UCSD-AML1 (cell line): ENCODE results near the gene NPC2.

ENCODE experiments used
- DNase-seq: peaks from one replicate; lab custom pipeline; 2025; ENCODE audit not compliant: unreplicated experiment; lab: John Stamatoyannopoulos, UW

Gene NPC2

DNA sequence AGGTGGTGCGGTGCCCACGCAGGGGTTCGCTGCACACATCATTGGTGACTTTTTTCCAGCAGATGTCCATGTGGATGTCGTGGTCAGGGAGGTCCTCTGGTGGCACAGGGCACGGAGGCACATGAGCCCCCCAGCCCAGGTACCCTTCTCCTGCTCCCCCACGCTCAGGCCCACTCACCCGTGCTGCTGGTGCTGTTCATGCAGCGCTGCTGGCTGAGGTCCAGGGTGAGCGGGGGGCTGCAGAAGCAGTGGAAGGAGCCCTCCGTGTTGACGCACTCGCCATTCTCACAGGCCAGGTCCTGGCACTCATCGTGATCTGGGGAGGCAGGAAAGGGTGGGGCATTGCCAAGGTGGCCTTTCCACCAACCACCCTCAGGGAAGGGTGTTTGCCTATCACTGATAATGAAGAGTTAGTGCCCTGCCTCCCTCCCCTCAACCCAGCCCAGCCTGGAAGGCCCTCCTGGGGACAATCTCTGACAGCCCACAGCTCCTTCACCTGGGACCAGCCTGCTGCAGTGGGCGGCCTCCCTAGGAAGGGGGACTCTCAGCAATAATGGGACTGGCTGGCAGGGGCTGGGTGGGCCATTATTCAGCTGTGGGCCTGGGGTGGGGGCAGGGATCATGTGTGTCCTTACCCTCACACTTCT lies 10.3 kb upstream of the NPC2 start:
- DNase-seq, result no peak

DNA sequence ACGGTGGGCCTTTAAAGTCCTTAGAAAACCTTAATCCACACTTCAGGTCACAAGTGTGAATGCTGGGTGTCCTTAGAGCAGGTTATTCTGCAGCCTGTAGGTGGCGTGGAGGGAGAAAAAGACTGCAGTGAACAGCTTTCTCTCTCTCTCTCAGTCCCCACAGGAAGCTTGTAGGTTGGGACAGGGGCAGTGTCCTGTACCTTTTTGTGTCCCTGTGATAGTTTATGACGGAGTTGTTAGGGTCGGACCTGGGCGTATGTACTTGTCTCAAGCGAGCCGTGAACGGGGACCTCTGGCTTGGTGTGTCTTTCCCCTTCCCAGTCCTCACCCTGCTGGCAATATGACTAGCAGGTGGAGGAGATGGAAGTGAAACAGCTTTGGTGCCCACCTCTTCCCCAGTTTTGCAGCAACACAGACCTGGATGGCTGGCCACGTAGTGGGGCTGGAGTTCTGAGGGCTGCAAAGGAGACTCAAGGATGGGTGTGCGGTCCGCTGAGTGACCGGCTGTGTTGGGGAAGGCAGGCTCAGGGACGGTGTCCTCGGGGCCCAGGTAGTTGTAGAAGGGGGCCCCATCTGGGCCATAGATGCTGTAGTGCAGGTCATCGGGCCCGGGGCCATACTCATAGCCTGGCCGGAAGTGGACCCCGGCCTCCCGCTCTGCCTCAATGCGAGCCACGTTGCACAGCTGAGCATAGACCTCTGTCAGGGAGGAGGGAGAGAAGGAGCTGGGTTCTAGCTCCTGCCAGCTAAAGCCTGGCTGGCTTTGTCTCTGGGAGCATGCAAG lies 9.3 kb upstream of the NPC2 start:
- peak; percentile 36 for DNase-seq

DNA sequence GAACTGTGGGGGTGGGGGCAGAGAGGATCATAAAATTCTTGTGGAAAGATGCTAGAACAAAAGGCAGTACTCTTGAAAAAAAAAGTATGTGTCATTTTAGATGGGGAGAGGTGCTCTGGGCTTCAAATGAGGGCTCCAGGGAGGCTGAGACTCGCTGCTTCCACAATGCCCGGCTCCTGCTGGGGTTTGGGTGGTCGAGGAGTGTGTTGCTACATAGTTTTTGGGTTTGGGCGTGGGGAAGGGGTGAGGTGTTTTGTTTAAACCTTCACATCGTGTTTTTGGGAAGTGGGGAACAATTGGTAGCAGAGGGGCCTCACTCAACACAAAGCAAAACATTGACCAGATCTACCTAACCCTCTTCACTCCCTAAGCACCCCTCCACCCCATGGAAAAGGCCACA lies 8.6 kb upstream of the NPC2 start:
- DNase-seq, result no peak

DNA sequence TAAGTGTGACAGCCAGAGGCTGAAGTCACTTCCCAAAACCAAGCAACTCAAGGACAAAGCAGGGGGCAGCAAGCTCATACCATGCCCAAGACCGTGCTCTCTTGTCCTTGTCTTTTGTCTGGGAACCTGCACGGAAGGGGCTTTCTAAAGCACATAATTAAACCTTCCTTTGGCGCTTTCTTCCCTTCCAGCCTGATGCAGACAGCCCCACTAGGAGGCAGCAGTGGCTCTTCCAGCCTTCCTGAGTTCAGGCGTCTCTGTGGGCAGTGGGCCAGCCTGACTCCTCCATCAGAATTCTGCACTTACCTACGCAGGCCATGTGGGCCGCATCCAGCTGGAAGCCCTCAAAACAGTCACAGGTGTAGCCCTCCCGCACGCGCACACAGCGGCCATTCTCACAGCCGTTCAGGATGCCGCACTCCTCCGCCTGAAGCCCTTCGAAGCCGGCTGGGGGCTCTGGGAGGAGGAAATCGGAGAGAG lies 8.1 kb upstream of the NPC2 start:
- DNase-seq, result peak; percentile 43

DNA sequence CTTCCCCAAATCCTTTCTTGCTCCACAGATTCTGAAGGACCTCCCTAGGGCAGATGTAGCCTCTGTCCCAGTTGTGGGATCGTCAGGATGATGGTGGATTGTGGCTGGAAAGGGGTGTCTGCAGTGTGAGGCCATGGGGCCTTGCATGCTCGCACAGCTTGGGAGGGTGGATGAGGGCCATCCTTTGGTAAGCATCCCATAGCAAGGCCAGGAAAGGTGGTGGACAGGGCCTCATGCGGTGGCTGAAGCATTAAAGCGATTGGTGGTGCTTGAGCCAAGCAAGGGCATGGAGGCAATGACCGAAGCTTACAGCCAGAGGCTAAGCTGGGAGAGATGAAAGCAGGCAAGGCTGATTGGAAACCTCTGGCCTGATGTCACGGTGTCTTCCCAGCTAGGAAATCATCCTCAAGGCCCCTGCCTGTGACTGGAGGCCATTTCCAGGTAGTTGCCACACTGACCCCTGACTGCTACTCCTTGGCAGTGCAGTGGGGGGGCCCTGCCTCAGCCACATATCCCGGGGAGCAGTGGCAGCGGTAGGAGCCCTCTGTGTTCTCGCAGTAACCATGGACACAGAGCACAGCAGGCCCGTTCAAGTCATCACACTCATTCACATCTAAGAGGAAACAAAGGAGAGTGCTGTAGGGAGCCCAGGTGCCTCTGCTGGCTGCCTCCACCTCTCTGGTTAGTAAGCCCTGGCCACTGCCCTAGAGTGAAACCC lies 7.5 kb upstream of the NPC2 start:
- no peak for DNase-seq

DNA sequence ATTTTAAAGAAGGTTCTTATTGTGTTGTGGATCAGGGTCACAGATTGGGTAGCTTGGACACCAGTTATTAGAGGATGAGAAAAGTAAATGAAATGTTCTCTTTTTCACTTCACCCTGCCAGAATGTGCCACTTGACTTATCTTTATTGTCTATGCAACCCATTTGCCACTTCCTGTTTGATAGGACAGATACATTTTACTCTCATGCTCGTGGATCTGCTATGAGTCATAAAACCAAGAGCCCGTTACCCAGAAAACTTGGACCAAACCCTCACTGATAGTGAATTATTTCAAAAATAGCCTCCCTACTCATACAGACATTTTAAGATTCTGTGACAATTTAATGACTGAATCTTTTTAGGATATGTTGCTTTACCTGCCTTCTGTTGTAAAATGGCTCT lies 2.3 kb upstream of the NPC2 start:
- no peak for DNase-seq

DNA sequence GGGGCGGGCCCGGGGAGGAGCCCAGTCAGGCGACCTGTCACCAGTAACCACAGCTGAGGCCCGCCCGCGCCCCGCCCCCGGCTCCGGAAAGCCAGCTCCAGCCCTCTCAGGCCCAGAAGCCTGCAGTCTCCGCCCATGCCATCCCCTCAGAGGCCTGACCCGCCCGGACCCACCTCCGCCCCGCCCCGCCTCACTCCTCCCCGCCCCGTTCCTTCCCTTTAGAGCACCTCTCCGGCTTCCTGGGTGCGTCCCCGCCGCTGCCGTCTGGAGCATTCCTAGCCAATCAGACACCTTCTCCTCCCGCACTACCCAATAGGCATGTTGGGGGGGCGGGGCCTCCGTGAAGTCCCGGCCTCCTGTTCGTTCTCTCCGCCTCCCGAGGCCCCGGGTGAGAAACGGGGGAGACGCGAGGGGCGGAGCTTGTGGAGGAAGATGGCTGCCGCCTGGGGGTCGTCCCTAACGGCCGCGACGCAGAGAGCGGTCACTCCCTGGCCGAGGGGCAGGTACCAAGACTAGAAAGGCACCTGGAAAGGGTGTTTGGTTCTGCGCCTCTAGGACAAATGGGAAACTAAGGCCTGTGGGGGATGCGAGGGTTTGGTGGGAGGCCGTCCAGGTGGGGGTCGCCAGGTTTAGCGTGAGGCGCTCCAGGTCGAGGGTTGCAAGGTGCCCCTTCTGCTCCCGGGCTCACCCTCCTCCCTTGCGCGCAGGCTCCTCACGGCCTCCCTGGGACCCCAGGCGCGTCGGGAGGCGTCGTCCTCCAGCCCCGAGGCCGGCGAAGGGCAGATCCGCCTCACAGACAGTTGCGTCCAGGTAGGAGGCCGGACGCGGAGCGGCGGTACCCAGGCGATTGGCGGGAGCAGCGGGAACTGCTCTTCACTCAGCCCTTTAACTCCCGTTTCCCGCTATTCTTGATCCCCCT lies 497 bp upstream of the NPC2 start, which contains the start of gene ISCA2:
Gene ISCA2, plus strand, starts transcription at position 423 of the 919 bp plus-strand sequence. Its CDS starts 10 bp downstream, at position 433.
- DNase-seq, result peak; percentile 100

DNA sequence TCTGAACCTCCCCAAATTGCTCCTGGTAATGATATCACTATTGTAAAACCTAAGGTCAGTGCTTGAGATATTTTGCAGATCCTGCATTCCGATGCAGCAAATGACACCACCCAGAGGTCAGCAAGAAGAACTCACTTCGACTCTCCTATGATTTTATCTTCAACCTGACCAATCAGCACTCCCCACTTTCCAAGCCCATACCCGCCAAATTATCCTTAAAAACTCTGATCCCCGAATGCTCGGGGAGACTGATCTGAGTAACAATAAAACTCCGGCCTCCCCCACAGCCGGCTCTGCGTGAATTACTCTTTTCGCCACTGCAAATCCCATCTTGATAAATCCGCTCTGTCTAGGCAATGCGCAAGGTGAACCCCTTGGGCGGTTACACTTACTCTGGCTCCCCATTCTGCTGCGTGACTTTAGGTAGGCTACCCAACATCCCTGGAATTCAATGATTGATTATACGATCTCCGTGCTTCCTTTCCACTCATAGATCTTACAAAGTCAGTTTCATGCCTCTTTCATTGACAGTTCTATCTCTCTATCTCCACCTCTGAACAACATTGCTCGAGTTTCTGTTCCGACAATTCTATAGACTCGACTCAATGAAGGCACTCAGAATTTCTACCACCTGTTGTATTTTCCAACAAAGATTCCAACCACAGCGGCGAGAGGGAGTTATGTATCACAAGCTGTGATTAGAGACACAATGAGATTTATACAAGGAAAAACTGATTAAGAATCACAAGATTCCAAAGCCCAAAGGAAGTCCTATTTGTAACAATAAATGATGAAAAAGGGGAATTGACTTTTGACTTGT lies 939 bp downstream of the NPC2 start:
- no peak for DNase-seq

DNA sequence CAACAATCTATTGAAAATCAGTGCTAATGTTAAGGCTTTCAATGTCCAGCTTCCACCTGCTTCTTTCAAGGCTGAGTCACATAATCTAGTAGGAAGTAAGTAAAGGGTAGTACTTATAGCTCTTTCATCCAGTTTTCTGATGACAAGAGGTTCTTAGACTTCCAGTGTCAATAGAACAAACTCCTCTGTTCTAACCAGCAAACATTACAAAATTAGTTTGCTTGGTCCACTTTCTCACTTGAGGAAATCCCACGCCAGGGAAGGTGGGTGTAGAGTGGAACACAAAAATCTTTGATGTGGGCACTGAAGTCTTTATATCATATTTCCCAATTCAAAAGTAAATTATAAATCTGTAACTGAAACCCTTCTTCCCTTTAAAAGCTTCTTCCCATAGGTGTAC lies 2.6 kb downstream of the NPC2 start:
- no peak for DNase-seq

DNA sequence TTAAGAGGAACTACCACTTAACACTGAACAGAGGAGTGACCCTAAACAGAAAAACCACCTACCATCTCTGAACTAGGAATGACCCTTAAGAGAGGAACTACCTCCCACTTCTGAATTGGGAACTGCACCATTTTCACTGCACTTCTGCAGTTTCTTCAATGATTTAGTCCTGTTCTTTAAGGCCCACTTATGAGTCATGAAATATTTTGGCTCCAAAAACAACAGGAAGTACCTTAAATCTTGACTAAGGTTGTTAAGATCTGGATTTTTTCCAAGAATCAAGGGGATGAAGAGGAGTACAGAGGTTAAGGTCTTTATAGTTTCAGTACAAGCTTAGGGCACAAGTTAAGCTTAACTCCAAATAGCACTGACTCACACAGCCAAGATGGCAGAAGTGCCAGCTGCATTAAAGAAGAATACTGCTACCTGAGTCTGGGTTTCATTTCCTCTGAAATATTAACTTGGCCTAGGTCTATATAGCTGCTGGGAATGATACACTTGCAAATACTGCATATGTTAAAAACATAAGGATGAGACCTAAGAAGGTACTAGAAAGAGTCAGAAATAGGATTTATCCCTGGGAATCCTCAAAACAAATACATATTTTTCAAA lies 4.2 kb downstream of the NPC2 start:
- DNase-seq, result no peak

DNA sequence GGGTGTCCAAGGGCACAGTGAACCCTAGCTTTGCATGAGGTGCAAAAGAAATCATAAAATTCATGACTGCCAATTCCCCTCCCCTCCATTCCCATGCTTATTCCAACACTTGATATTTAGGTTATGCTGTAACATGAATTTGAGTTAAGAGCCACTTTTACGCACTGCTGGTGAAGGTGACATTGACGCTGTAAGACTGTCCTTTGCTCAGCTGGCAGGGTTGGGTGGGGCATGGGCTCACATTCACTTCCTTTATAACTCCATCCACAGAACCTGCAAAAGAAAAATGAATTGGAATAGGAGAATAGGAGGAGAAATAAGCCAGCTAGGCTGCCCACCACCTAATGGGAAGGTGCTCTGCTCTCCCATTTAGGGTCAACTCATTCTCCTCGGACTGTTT lies 6.9 kb downstream of the NPC2 start:
- DNase-seq, result no peak

DNA sequence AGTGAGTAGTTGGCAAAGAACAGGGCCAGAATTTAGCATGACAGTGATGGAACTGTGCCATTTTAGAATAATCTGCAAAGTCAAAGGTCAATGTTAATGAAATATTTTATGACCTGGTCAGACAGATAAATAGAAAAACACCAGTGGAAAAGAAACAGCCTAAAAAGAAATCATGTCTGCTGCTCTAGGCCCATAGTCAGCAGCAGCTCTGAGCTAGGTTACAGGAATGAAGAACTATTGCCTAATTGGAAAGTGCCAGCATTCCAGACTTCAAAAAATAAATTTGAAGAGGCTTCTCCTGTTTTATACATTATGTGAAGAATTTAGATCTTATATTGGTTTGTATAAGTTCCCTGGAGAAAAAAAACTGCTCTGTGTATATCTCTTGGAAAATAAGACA lies 9.8 kb downstream of the NPC2 start:
- no peak for DNase-seq

DNA sequence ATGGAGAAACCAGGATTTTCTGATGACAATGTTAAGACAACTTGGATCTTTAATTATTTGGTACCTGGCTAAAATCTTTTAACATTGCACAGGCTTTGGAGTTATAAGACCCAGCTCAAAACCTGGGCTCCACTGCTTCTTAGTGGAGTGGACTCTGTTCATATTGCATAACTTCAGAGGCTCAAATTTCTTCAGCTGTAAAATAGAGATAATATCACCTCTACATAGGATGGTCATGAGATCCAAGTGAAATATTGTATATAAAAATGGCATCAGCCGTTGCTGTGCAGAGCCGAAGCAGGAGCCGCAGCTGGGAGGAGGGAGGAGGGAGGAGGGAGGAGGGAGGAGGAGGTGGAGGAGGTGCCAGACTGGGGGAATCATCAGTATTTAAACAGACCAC lies 10.5 kb downstream of the NPC2 start:
- DNase-seq, result no peak

DNA sequence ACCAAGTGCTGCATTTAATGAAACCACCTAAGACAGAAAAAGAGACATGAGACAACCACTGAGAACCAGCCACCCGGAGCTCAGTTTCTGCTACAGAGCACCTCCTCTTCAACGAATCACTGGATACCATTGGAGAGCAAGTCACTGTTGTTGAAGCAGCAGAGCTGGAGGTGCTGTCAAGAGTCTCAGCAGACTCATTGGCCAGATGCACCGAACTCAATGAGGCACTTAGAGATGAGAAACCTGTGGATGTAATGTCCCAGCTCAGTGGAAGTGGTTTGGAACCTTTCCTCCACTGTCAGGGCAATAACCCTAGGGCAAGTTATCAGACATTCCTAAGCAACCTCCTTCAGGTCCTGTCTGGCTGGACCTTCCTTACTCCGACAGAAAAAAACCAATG lies 13.1 kb downstream of the NPC2 start:
- DNase-seq, result no peak

DNA sequence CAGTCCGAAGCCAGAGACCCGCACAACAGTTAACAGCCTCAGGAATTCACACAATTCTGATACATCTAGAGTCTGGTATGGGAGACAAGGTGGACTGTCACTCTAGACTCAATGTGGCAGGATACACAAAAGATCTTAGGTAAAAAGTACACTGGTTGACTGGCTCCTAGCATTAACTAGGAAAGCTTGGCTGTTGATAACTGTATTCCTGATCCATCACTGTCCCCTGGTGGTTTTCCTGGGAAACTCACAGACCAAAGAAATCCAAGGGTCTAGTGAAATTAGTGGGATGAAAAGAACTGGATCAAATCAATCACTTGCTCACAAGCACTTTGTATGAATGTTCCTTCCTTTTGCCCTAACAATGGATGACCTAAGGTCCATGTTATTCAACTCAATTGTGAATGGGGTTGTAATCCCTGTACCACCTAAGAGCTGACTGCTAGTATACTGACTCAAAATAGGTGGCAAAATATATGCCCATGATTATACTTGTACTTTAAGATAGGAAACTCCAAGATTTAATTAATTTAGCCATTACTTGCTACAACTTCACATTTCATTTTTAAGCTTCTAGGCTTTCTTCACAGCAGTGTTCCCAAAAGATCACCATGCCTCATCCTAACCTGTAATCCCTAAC lies 14.0 kb downstream of the NPC2 start:
- DNase-seq, result no peak

DNA sequence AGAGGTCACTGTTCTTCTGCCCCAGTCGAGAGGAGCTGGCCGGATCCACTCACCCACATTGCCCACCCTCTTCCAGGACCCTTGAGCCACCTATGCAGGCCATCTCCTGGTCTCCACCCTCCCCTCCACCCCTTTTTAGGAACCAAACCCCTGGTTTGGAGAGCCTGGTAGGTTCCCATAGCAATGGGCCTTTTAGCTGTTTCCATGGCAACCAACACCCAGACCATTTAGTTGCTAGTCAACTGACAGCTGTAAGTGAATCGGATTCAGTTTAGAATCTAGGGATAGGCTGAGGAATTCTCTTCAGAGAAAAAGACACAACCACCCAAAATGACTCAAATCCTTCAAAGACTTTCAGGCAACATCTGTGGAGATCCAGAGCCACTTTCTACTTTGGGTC lies 16.5 kb downstream of the NPC2 start:
- DNase-seq, result no peak

DNA sequence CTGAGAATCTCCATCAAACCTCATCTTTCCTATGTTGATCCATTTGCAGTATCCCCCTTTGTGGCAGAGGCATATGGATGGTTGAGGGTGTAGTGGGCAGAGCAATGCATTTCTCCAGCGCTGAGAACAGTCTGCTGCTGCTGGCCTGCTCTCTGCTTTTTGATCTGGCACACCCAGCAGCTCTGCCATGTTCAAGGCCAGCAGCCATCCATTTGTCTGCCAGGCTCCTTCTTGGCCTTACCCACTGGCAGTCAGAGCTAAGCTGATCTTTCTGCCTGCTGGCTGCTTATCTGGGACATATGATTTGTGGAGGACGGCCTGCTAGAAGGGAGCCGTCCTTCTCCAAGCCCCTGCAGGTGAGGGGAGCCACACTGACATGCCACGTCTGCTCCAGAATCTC lies 17.0 kb downstream of the NPC2 start:
- DNase-seq, result no peak

DNA sequence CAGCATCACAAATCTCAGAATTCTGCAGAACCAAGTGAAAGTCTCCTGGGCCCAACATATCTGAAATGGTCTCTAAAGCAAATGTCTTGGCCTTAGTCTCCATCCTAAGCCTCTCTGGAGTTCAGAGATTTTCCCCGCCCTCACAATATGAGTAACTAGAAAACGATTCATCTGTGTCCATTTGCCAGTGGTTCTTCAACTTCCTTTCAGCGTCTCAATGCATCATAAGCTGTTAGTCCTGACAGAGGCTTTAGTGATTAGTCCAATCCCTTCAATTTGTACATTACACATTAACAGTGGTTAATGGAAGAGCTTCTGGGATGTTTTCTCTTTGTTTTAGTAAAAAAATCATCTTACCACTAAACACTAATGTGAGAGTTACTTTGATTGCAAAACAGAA lies 17.4 kb downstream of the NPC2 start:
- DNase-seq, result no peak

DNA sequence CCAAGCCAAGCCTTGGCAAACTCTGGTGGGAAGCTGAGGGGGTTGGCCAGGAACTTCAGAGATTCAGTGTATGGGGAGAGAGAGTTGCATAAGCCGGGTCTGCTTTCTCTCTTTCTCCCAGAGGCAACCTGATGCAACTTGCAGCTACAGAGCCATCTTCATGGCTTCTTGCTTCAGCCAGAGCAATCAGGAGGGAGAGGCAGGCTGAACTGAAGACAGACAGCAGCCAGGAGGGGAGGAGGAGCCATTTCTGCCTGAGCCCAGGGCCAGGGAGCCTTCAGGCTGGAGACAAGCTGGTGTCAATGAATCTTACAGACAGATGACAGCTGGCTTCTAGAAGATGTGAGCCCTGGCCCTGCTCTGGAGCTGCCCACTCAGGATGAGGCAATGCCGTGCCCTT lies 18.7 kb downstream of the NPC2 start:
- DNase-seq, result no peak
